ENCODE data around the gene MYO9A. TPM values are rescaled to one million over a fixed set of nuclear protein-coding genes. Genes with fewer than 3 reads are reported as not detected.

MYO9A gene
- total RNA-seq, 1 donor from 2014 or later, result 39.2 TPM

DNA sequence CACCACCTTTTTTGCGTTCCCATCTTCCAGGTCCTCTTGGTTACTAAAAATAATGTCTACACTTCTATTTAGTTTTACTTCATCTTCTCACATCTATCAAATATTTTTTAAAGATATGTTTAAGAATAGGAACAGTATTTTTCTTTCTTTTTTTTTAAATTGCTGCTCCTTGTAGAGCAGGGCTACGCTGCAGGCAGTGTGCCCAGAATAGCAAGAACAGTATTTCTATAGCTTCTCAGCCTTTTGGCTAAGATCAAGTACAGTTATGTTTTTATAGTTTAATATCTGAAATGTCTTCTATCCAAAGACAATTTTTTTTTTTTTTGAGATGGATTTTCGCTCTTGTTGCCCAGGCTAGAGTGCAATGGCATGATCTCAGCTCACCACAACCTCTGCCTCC is 73.0 kb downstream of the MYO9A start:
- no peak for DNase-seq (ENCODE audit: low spot score)
- H3K36me3 Mint-ChIP-seq (ENCODE audit: low read depth, unreplicated experiment), result no peaks in the 10 kb centered on the region
- TF ChIP-seq CTCF (IDR thresholded peaks at IDR 0.05; ENCODE audit: unreplicated experiment), result no peak
- no peaks in the 10 kb centered on the region for H3K4me1 Mint-ChIP-seq (ENCODE audit: unreplicated experiment)
- H3K4me3 Mint-ChIP-seq (ENCODE audit: unreplicated experiment), result no peak overlapping the region
- no peaks in the 10 kb centered on the region for H3K27me3 Mint-ChIP-seq (ENCODE audit: unreplicated experiment)
- no peaks in the 10 kb centered on the region for H3K9me3 Mint-ChIP-seq (ENCODE audit: unreplicated experiment)
- no peak overlapping the region for H3K27ac Mint-ChIP-seq (ENCODE audit: unreplicated experiment)

DNA sequence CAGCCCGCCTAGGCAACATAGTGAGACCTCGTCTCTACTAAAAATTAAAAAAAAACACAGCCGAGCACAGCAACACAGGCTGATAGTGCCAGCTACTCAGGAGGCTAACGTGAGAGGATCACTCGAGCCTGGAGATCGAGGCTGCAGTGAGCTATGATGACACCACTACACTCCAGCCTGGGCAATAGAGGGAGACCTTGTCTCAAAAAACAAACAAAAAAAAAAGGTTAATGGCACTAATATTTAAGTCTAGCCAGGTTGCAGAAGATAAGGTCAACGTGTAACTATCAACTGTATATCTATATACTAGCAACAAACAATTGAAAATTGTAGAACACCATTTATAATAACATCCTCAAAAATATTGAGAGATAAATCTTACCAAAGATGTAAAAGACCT is 75.1 kb downstream of the MYO9A start:
- DNase-seq (ENCODE audit: low spot score), result no peak
- no peaks in the 10 kb centered on the region for H3K9me3 Mint-ChIP-seq (ENCODE audit: unreplicated experiment)
- no peak for TF ChIP-seq CTCF (IDR thresholded peaks at IDR 0.05; ENCODE audit: unreplicated experiment)
- H3K36me3 Mint-ChIP-seq (ENCODE audit: low read depth, unreplicated experiment), result no peaks in the 10 kb centered on the region
- no peak overlapping the region for H3K4me3 Mint-ChIP-seq (ENCODE audit: unreplicated experiment)
- no peak overlapping the region for H3K27ac Mint-ChIP-seq (ENCODE audit: unreplicated experiment)
- H3K27me3 Mint-ChIP-seq (ENCODE audit: unreplicated experiment), result no peaks in the 10 kb centered on the region
- no peaks in the 10 kb centered on the region for H3K4me1 Mint-ChIP-seq (ENCODE audit: unreplicated experiment)

GRCh38 chr15:72042054-72042453 is 75.9 kb downstream of the MYO9A start:
- H3K9me3 Mint-ChIP-seq (ENCODE audit: unreplicated experiment), result no peaks in the 10 kb centered on the region
- no peak for TF ChIP-seq CTCF (IDR thresholded peaks at IDR 0.05; ENCODE audit: unreplicated experiment)
- H3K4me3 Mint-ChIP-seq (ENCODE audit: unreplicated experiment), result no peak overlapping the region
- no peak for DNase-seq (ENCODE audit: low spot score)
- no peak overlapping the region for H3K27ac Mint-ChIP-seq (ENCODE audit: unreplicated experiment)
- H3K36me3 Mint-ChIP-seq (ENCODE audit: low read depth, unreplicated experiment), result no peaks in the 10 kb centered on the region
- H3K4me1 Mint-ChIP-seq (ENCODE audit: unreplicated experiment), result no peaks in the 10 kb centered on the region
- H3K27me3 Mint-ChIP-seq (ENCODE audit: unreplicated experiment), result no peaks in the 10 kb centered on the region

DNA sequence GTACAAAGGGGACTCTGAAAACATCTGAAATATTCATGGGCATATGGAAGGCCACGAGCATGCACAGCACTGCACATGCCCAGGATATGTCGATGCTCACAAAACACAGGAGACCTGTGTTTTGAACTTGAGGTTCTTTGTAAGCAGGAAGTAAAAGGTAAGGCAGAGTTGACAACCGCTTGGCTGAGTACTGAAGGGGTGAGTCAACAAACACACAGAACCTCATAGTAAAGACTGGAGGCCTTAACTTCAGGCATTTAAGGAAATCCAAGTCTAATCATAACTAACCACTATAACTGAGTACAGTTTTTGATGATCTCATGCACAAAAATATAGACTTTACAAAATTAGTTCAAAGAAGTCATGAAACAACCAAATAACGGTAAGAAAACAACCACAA is 80.6 kb downstream of the MYO9A start:
- Mint-ChIP-seq H3K27ac (ENCODE audit: unreplicated experiment) (no peak overlapping the region), H3K27me3 (ENCODE audit: unreplicated experiment) (no peaks in the 10 kb centered on the region), H3K9me3 (ENCODE audit: unreplicated experiment) (no peaks in the 10 kb centered on the region), H3K4me1 (ENCODE audit: unreplicated experiment) (no peaks in the 10 kb centered on the region), H3K4me3 (ENCODE audit: unreplicated experiment) (peak overlapping the region; percentile 24), H3K36me3 (ENCODE audit: low read depth, unreplicated experiment) (no peaks in the 10 kb centered on the region)
- TF ChIP-seq CTCF (IDR thresholded peaks at IDR 0.05; ENCODE audit: unreplicated experiment), result no peak
- DNase-seq (ENCODE audit: low spot score), result no peak

GRCh38 chr15:72034859-72035650 is 82.9 kb downstream of the MYO9A start:
- H3K27ac Mint-ChIP-seq (ENCODE audit: unreplicated experiment), result no peak overlapping the region
- no peaks in the 10 kb centered on the region for H3K27me3 Mint-ChIP-seq (ENCODE audit: unreplicated experiment)
- no peak for TF ChIP-seq CTCF (IDR thresholded peaks at IDR 0.05; ENCODE audit: unreplicated experiment)
- no peaks in the 10 kb centered on the region for H3K36me3 Mint-ChIP-seq (ENCODE audit: low read depth, unreplicated experiment)
- no peak overlapping the region for H3K4me3 Mint-ChIP-seq (ENCODE audit: unreplicated experiment)
- no peaks in the 10 kb centered on the region for H3K9me3 Mint-ChIP-seq (ENCODE audit: unreplicated experiment)
- H3K4me1 Mint-ChIP-seq (ENCODE audit: unreplicated experiment), result no peaks in the 10 kb centered on the region
- no peak for DNase-seq (ENCODE audit: low spot score)

All from endothelial cell (in vitro differentiated cells).